CD4-positive, alpha-beta T cell treated with Interleukin-1 beta for 1 hour (primary cell): Measurements from ENCODE around the gene PPP1R27.

Experiments used
- DNase-seq, 2 donors: peaks; one replicate each; pipeline ENCODE4 v3.0.0-alpha.2; 2020 to 2022

PPP1R27 gene, protein sequence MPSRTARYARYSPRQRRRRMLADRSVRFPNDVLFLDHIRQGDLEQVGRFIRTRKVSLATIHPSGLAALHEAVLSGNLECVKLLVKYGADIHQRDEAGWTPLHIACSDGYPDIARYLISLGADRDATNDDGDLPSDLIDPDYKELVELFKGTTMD

DNA sequence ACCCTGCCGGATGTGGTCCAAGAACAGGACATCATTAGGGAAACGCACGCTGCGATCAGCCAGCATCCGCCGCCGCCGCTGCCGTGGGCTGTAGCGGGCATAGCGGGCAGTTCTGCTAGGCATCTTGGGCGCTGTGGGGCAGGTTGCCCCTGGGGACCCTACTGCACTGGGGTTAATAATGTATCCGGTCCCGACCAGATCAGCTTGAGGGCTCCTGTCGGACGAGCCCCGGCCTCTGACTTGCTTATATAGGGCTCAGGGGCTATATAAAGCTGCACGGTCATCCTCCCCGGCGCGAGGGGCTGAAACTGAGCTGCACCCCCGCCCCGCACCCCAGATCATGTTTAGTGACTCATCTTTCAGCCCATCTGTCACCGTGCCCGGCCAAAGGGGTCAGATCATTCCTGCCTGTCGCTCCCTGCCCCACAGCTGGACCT is at the start of gene PPP1R27:
PPP1R27 (minus strand) TSS at position 220 of the 437 bp plus-strand sequence; CDS start at position 123, 97 bp downstream.
- no peak for DNase-seq

DNA sequence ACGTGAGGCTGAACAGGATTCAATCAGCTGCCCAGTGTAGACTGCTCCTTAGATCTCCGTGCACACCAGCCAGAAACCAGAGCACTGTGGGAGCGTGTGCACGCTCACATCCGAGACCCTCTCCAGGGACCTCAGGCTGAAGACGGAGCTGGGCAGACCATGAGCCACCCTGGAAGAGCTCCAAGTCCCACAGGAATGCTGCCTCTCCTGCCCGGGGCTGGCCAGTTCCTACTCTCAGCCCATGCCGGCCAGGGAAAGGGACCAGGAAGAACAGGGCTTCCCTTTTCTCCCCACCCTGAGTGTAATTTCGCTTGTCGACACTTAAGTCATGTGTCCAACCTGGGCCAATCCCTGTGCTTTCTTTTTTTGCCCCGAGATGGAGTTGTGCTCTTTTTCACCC is 49.7 kb upstream of the PPP1R27 start:
- DNase-seq = no peak

DNA sequence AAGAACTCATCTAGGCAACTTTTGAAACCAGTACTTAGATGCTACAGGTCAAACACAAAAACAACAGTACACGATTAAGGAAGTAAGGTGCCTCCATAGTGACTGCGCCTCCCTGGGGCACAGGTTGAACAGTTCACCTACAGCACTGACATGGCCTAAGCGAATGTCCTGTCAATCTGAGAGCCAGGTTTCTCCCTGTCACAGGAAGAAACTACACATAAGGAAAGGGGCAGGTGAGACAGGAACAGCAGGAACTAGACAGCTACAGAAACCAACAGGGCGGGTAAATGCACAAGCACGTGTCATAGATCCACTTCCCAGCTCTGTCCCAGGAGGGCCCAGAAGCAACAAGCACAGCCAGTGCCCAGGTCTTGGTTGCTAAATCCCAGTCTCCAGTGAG is 44.3 kb upstream of the PPP1R27 start:
- no peak for DNase-seq

DNA sequence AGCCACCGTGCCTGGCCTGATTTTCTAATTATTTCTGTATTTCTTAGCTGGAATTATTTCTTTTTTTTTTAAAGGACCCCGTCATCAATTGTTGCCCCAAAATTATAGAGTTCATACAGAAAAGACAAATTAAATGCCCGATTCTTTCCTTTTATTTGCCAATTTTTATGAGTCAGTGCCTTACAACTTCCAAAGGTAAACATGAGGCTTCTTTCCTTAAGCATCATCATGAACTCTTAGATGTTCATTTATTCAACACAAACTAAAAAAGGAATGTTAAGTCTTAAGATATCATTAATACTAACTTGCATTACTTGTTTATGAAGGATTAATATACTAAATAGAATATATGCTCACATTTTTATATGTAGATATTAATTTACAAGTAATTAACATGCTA is 43.4 kb upstream of the PPP1R27 start:
- DNase-seq = no peak

DNA sequence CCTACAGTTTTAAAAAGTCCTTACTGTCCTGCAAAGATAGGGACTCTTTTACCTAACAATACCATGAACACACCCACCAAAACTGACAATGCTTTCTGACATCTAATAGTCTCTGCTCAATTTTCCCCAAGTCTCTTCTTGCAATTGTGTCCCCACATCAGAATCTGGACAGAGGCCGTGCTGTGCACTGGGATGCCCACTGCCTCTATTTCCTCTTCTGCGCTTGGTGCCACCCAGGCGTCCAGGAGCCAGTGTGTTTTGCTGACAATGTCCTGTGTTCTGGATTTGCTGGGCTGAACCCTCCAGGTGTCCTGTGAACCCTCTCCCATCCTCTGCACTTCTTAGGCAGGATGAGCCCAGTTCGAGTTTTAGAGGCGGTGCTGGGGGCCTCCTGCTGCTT is 42.7 kb upstream of the PPP1R27 start:
- DNase-seq = no peak

DNA sequence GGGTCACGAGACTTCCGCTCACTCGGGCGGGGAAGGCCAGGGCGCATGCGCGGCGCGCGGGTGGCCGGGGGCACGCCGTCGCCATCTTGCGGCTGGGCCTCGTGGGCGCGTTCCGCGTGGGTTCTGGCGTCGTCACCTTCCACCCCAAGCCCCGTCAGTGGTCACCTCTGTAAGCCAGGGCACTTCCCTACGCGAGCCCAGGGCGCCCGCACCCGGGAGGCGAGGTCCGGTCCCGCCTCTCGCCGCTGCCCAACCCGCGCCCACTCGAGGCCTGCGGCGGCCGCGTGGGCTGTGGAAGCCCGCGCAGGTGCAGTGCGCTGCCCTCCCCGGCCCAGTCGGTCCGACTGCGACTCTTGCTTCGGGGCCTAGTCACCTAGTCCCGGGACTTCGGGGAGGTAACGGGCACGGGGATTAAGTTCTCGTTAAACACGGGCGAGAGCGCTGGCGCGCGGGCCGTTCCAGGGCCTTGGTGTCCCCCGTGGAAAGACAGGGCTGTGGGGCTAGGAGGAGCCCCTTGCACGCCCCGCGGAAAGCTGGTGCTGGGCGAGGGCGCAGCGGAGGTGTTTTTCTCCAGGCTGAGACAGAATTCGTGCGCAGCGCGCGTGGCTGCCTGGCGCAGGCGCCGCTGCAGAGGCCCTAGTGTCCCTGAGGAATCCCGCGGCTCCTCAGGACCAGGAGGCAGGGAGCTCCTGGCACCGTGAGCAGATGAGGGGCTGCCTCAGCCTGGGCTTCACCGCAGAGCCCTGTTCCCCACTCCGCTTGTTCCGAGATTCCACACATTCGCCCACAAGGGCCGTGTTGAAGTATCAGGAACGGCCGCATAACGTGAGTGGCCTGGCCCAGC is 36.8 kb upstream of the PPP1R27 start:
- peak; percentile 95 to 96 for DNase-seq

DNA sequence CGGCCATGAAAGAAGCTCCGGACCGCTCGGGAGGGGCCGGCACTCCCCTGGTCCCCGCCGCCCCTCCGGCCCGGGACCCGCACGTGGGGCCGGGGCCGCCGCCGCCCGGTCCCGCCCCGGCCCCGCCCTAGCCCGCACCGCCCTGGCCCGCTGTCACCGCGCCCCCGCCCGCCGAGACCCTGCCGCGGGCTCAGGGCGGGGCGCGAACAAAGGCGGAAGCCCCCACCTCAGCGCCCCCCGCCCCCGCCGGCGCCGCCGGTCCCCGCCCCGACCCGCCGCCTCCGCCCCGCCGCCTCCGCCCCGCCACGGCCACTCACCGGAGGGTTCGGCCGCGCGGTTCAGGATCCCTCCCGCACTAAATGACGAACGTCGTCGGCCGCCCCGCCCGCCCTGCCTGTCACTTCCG is 36.1 kb upstream of the PPP1R27 start, which contains the start of gene ARHGDIA:
ARHGDIA (minus strand) TSS at position 357 of the 406 bp plus-strand sequence. CDS start 1,407 bp downstream, outside the sequence.
- DNase-seq = no peak

DNA sequence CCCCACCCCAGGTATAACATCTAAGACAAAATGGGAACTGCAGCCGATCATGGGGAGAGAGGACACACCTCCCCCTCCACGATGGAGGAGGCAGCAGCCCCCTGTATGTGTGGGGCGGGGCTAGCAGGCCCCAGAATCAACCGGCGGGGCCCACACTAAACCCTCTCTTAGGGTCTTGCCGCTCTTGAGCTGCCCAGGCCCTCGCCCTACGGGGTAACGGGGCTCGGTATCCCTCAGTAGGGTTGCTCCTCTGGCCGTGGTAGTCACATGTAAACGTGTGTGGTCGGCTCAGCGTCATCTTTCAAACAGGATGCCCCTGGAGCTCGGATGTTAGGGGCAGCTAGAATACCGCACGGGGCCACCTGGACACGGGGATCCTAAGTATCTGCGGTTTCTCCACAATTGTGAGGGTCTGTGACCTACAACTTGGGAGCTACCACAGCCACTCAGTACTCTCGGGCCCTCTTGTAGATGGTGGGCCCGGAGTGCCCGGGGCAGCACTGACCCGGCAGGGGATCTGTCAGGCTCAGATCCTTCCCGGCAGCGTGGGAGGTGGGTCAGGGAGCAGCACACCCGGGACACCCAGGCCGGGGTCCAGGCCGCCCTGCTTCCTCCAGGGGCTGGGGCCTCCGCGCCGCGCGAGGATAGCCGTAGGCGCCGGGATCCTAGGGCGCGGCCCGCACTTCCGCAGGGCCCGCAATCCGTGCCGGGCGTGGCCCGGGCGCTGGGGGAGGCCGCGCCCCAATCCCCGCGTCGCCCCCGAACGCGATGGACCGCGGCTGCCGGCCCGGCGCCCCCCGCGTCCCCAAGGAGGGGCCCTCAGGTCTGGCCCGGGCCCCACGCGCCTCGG is 35.5 kb upstream of the PPP1R27 start:
- DNase-seq = peak; percentile 45 to 54

DNA sequence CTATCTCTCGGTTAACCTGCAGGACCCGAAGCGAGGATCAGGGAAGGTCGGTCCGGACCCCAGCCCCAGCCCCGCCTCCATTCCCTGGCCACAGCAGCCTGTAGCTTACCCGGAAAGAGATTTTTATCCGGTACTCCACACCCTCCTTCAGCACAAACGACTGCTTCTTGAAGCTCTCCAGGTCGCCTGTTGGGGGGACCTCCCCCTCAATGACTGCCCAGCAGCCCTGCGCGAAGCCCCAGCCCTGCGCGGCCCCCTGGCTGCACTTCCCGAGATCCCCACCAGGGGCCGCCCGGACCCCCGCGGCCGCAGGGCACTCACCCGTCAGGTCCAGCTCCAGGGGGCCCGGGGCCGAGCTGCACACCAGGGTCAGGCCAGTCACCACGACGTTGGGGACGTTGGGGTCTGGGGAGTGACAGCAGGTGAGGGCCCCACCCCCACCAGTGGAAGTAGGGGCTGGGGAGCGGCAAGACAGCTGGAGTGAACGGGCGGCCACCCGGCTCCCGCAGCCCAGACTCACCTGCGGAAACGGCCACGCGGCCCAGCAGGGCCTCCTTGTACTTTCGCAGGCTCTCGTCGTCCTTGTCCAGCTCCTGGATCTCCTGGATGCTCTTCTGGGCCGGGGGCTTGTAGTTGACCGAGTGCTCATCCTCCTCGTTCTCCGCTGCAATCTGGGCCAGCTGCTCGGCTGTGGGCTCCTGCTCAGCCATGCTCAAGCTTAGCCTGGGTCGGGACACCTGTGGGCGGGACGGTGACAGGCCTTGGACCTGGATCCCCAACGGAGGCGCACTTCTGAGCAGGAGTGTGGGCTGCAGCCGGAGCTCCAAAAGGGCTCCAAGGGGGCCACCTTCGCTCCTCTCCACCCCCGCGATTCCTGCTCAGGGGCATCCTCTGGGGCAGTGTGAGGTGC is 34.6 kb upstream of the PPP1R27 start:
- peak in 1 of 2 donors; percentile 37 for DNase-seq

DNA sequence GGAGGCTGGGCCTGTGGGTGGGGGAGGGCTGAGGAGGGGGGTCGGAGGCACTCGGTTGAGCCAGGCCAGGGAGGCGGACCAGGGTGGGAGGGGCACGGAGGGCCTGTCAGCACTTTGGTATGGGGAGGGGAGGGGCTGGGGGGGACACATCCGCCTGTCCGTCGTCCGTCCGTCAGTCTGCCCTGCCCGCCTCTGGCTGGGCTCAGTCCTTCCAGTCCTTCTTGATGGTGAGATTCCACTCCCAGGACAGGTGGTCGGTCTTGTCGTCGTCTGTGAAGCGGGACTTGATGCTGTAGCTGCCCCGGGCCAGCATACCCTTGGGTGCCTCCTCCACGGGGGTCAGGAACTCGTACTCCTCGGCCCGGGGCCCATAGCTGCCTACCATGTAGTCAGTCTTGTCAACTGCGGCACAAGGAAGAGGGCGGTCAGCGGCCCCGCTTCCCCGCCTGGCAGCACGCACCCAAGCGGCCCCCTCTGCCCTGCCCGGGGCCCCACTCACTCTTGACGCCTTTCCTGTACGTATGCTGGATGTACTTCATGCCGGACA is 33.9 kb upstream of the PPP1R27 start:
- DNase-seq = no peak

DNA sequence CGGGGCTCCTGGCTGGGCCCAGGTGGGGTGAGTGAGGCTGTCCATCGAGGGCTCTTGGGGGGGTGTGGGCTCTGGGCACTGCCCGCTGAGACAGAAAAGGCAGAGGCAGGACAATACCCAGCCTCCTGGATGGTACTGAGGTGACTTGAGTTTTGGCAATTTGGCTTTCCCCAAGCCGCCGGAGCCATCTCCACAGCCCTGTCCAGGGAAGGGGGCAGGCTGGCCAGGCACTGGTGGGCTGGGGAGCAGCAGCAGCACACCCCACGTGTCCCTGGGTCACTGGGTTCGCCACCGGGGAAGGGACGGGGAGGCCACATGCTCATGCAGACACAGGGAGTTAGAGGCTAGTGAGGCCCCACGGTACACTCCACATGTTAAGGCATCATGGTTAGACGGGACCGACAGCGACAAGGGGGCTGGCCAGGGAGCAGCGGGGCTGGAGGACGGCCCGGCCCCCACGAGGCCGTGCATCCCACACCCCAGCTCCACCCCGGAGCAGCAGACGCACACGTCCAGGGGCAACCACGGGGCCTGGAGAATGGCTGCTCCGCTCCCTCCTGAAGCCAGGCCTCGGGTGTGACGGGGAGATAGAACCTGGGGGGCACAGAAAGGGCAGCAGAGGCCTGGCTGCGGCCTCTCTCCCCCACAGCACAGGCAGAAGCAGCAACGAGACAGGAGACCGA is 33.3 kb upstream of the PPP1R27 start:
- DNase-seq = no peak

DNA sequence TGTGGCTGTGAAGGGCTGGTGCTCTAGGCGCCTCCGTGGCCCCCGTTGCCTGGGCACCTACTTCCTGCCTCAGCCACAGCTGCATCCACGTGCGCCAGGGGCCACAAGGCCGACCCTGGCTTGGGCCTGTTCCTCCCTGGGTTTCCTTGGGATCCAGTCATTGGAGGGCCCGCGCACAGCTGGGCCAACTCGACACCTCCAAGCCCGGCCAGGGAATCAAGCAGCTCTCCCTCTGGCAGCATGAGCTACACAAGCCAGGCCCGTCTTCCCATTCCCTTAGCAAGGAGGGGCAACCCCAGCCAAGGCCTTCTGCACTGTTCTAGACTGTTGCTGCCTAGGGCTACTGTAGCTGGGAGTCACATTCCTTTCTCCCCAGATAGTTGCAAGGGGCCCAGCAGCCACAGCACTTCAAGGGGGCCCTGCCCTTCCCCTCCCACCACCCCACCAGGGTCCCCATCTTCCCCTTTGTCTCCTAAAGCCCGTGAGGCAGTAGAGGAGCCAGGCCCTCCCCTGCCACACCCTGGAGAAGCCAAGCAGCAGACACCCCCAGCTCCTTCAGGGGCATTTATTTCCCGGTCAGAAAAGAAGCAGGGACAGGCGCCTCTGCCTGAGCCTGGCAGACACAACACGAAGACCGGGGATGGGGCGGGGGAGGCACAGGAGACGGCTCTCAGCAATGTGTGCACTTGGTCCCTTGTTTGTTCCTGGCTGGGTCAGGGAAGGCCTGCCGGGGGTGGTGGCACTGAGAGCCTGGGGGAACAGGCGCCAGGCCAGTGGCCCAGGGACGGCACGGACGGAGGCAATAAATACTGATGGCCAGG is 32.5 kb upstream of the PPP1R27 start:
- peak in 1 of 2 donors; percentile 37 for DNase-seq

DNA sequence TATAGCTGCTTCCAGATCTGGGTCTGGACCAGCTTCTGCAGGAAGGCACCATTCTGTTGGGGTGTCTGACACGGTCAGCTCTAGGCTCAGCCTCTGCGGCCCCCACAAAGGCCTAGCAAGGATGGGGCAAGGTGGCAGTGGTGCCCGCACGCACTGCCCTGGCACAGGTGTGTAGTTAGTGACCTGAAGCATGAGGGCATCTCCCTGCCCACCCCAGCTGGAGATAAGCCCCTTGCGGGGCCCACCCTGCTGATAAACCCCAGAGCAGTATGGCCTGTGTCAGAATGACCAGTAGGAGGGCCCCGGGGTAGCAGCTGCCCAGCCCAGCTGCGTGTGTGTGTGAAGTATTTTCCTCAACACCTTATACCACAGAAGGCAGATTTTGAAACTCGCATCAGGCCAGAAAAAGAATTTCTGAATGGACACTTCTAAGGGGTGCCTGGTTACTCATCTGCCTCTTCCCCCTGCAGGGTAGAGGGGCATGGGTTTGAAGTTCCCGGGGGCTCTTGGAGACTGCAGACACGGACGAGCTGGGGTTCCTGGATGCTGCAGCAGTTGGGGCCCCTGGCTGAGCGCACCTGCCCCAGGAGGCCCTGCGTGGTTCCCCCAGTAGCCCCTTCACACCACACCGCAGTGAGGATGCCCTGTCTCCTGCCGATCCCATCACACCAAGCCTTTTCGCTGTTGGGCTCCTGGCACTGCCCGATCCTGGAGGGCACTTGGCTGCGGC is 31.8 kb upstream of the PPP1R27 start:
- DNase-seq = peak in 1 of 2 donors; percentile 25

DNA sequence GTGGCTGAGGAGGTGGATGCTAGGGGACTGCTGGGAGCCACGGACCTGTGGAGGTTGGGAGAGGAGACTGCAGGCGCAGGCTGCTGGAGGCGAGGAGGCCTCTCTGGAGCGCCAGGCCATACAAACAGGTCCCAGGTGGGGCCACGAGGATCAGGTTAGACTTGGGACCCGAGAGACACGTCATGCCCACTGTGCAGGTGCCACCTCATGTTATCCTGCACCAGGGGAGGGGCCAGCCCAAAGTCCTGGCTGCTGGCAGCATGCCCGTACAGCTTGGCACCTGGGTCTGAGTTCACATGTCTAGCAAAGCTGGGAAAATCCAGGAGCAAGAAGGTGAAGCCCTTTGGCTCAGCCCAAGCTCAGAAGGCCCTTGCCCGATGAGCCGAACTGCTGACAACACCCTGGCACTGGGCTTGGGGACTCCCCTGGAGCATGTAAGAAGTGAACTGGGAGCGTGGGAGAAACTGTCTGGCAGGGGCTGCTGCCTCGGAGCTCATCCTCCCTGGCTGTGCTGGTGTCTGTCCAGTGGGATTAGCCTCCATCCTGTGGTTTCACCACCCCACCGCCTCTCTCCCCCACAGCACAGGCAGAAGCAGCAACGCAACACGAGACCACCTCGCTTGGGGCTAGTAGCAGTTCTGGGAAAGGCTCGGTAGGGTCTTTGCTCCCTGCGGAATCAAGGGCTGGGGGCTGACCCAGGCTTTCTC is 31.0 kb upstream of the PPP1R27 start:
- peak in 1 of 2 donors; percentile 20 for DNase-seq

DNA sequence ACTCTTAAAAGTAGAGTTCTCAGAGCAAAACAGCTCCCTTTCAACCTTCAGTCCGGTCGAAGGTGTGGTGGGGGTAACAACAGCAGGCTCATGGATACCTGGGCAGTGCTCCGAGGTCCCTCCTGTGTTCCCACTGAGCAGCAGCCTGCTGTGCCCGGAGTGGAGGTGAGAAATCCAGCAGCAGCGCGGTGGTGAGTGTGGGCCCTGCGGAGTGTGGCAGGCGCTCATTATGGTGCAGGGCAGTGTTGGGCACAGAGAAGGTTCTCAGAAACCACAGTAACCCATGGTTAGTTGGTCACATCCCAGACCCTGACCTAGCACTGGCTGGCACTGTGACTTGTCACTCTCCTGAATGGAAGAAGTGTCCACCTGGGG is 30.5 kb upstream of the PPP1R27 start:
- DNase-seq = no peak

DNA sequence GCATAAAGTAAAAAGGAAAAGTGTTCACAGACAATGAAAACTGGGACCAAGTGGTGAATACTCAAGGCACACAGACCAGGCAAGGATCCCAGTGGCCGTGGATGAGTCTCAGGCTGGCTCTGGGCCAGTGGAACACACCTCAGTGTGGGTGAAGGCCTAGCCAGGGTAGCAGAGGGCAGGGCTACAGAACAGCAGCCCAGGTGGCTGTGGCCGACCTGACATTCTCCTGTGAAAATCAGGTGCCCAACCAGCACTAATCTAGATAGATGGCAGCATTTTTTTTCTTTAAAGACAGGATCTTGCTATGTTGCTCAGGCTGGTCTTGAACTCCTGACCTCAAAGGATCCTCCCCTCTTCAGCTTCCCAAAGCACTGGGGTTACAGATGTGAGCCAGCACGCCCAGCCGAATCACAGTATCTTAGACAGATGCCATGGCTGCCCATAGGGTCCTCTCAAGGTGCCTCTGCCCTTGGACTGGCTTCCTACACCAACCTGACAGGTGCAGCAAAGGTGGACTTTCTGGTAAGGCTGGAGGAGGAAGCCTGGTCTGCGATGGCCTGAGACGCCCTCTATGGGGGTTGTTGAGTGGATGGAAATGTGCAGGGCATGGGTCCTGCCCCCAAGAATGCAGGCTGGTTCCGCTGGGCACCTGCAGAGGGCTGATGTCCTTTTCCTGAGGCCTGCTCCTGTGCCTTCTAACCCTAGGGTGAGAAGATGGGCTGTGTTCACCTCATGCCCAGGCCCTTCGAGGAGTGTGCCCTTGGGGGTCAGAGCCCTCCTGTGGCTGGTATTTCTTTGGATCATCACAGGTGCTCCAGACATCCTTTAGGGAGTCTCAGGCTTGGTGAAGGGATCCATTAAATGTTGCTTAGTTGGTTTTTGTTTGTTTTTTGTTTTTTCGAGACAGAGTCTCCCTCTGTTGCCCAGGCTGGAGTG is 29.3 kb upstream of the PPP1R27 start:
- DNase-seq = no peak

DNA sequence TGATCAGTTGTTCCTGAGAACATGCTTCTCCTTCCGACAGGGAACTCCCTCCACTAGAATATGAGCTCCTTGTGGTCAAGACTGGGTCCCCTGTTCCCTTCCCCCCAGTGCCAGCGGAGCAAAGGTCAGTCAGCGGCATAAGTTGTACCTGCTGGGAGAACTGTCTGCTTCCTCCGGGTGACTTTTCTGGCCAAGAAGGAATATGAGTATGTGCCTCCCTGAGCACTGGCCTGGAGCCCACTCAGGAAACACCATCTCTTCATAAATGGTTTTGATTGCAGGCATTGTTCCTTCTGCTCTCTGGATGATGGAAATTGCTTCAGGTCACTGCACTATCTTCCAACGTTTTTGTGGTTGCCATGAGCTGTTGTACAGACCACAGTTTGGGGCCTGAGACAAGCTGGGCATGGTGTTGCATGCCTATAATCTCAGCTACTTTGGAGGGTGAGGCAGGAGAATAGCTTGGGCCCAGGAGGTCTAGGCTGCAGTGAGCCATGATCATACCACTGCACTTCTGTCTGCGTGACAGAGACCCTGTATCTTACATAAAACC is 28.3 kb upstream of the PPP1R27 start:
- DNase-seq = no peak
